ENCODE data around the gene PCDH9.

PCDH9 gene

DNA sequence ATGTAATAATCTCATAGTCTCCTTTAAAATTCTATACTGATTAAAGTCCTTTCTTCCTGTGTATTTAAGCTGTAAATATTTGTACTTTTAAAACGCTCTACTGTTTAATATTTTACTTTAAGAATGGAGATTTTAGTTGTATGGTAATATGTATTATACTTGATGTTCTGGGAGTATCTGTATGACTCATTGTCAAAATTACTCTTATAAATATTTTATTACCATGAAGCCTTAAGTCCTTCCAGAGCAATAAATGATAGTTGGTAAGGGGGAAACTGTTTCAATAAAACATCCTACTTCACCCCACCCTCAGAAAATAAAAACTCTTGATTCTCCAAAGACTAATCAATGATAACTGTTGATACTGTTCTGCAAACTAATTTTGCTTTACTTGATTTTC lies 6.4 kb downstream of the PCDH9 start:
- TF ChIP-seq, protein P1, sequence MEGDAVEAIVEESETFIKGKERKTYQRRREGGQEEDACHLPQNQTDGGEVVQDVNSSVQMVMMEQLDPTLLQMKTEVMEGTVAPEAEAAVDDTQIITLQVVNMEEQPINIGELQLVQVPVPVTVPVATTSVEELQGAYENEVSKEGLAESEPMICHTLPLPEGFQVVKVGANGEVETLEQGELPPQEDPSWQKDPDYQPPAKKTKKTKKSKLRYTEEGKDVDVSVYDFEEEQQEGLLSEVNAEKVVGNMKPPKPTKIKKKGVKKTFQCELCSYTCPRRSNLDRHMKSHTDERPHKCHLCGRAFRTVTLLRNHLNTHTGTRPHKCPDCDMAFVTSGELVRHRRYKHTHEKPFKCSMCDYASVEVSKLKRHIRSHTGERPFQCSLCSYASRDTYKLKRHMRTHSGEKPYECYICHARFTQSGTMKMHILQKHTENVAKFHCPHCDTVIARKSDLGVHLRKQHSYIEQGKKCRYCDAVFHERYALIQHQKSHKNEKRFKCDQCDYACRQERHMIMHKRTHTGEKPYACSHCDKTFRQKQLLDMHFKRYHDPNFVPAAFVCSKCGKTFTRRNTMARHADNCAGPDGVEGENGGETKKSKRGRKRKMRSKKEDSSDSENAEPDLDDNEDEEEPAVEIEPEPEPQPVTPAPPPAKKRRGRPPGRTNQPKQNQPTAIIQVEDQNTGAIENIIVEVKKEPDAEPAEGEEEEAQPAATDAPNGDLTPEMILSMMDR (IDR thresholded peaks at IDR 0.05): no peak
- no peak overlapping the region for H3K27ac ChIP-seq
- H3K9me3 ChIP-seq: no peaks in the 10 kb centered on the region
- no peaks in the 10 kb centered on the region for H3K36me3 ChIP-seq
- H3K27me3 ChIP-seq: peaks cover 31% of the 10 kb centered on the region
- no peaks in the 10 kb centered on the region for H3K4me1 ChIP-seq (ENCODE audit: control insufficient read depth in 1 of 2, insufficient read depth in 1 of 2, low read depth in 1 of 2, low read length in 1 of 2)
- H3K4me3 ChIP-seq (ENCODE audit: low read depth in 1 of 2, low read length in 1 of 2): no peak overlapping the region

GRCh38 chr13:67223024-67223423 lies 7.1 kb downstream of the PCDH9 start:
- H3K36me3 ChIP-seq: no peaks in the 10 kb centered on the region
- H3K27me3 ChIP-seq: peaks cover 24% of the 10 kb centered on the region
- no peaks in the 10 kb centered on the region for H3K9me3 ChIP-seq
- H3K27ac ChIP-seq: no peak overlapping the region
- no peak overlapping the region for H3K4me3 ChIP-seq (ENCODE audit: low read depth in 1 of 2, low read length in 1 of 2)
- TF ChIP-seq, protein P1 (IDR thresholded peaks at IDR 0.05): no peak
- H3K4me1 ChIP-seq (ENCODE audit: control insufficient read depth in 1 of 2, insufficient read depth in 1 of 2, low read depth in 1 of 2, low read length in 1 of 2): no peaks in the 10 kb centered on the region

- H3K9me3 ChIP-seq: no peaks in the 10 kb centered on the region
- H3K27me3 ChIP-seq: peaks cover 11% of the 10 kb centered on the region
- no peak overlapping the region for H3K4me3 ChIP-seq (ENCODE audit: low read depth in 1 of 2, low read length in 1 of 2)
- H3K4me1 ChIP-seq (ENCODE audit: control insufficient read depth in 1 of 2, insufficient read depth in 1 of 2, low read depth in 1 of 2, low read length in 1 of 2): no peaks in the 10 kb centered on the region
- no peak overlapping the region for H3K27ac ChIP-seq
- H3K36me3 ChIP-seq: no peaks in the 10 kb centered on the region
- TF ChIP-seq, protein P1 (IDR thresholded peaks at IDR 0.05): no peak
These were observed 8.4 kb downstream of the PCDH9 start for GRCh38 chr13:67221630-67222226.

GRCh38 chr13:67219113-67219512 lies 11.0 kb downstream of the PCDH9 start:
- Histone ChIP-seq H3K27ac (no peak overlapping the region), H3K4me3 (ENCODE audit: low read depth in 1 of 2, low read length in 1 of 2) (no peak overlapping the region), H3K36me3 (no peaks in the 10 kb centered on the region), H3K4me1 (ENCODE audit: control insufficient read depth in 1 of 2, insufficient read depth in 1 of 2, low read depth in 1 of 2, low read length in 1 of 2) (no peaks in the 10 kb centered on the region), H3K9me3 (no peaks in the 10 kb centered on the region), H3K27me3 (no peaks in the 10 kb centered on the region)
- TF ChIP-seq, protein P1 (IDR thresholded peaks at IDR 0.05): no peak

DNA sequence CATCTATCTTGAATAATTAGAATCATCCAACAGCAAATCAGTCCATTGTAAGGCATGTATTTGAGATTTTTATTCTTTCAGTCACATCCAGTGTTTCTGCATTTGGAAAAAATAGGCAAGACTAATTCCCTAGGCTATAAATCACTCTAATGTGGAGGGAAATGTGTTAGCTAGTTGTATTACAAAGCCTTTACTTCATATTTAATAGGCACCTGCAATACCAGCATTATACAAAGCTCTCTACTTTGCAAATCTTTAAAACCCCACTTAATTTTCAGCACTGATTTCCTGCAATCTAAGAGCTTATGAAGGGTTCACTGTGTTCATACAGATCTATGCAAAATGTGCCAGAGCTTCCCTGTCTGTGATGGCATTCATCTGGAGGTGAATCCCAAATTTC lies 12.3 kb downstream of the PCDH9 start:
- no peak overlapping the region for H3K4me3 ChIP-seq (ENCODE audit: low read depth in 1 of 2, low read length in 1 of 2)
- TF ChIP-seq, protein P1 (IDR thresholded peaks at IDR 0.05): no peak
- no peaks in the 10 kb centered on the region for H3K27me3 ChIP-seq
- no peaks in the 10 kb centered on the region for H3K9me3 ChIP-seq
- H3K36me3 ChIP-seq: no peaks in the 10 kb centered on the region
- no peaks in the 10 kb centered on the region for H3K4me1 ChIP-seq (ENCODE audit: control insufficient read depth in 1 of 2, insufficient read depth in 1 of 2, low read depth in 1 of 2, low read length in 1 of 2)
- no peak overlapping the region for H3K27ac ChIP-seq

- no peaks in the 10 kb centered on the region for H3K27me3 ChIP-seq
- no peak overlapping the region for H3K27ac ChIP-seq
- H3K9me3 ChIP-seq: no peaks in the 10 kb centered on the region
- H3K4me3 ChIP-seq (ENCODE audit: low read depth in 1 of 2, low read length in 1 of 2): no peak overlapping the region
- no peaks in the 10 kb centered on the region for H3K36me3 ChIP-seq
- no peaks in the 10 kb centered on the region for H3K4me1 ChIP-seq (ENCODE audit: control insufficient read depth in 1 of 2, insufficient read depth in 1 of 2, low read depth in 1 of 2, low read length in 1 of 2)
- TF ChIP-seq, protein P1 (IDR thresholded peaks at IDR 0.05): no peak
These were observed 13.3 kb downstream of the PCDH9 start for GRCh38 chr13:67216864-67217263.
